Endothelial cell (in vitro differentiated cells): ENCODE results near the gene FUNDC1. TPM values are rescaled to one million over a fixed set of nuclear protein-coding genes. Genes with fewer than 3 reads are reported as not detected.

Experiments
- DNase-seq: peaks from one replicate; pipeline ENCODE4 v3.0.0; 2021; ENCODE audit warnings: low spot score
- H3K27ac Mint-ChIP-seq: one replicate; pipeline ENCODE4 v1.8.0; 2021; ENCODE audit warnings: mixed read lengths, inconsistent platforms; ENCODE audit not compliant: unreplicated experiment
- H3K27me3 Mint-ChIP-seq: one replicate; pipeline ENCODE4 v1.8.0; 2021; ENCODE audit warnings: mild to moderate bottlenecking, moderate library complexity, mixed read lengths, inconsistent platforms; ENCODE audit not compliant: unreplicated experiment
- H3K36me3 Mint-ChIP-seq: one replicate; pipeline ENCODE4 v1.8.0; 2021; ENCODE audit warnings: mild to moderate bottlenecking, low read depth, mixed read lengths, inconsistent platforms; ENCODE audit not compliant: unreplicated experiment
- H3K4me1 Mint-ChIP-seq: one replicate; pipeline ENCODE4 v1.8.0; 2021; ENCODE audit warnings: mild to moderate bottlenecking, mixed read lengths, inconsistent platforms; ENCODE audit not compliant: unreplicated experiment
- H3K4me3 Mint-ChIP-seq: one replicate; pipeline ENCODE4 v1.8.0; 2021; ENCODE audit warnings: mild to moderate bottlenecking, mixed read lengths, inconsistent platforms; ENCODE audit not compliant: unreplicated experiment
- H3K9me3 Mint-ChIP-seq: one replicate; pipeline ENCODE4 v1.8.0; 2021; ENCODE audit warnings: mixed read lengths, inconsistent platforms; ENCODE audit not compliant: unreplicated experiment
- total RNA-seq: library from RNA; stranded (reverse); fragmentation: NEBNext Ultra II Directional; extraction: Animal tissue kit (Norgen Biotek cat#: 25700); gene quantifications from one replicate; pipeline ENCODE4 v1.2.1, GENCODE V29; 2021; ENCODE audit not compliant: unreplicated experiment
- TF ChIP-seq, protein P1 (sequence below): fragments of 200-600 bp; sonication (generic); IDR thresholded peaks from one replicate; pipeline ENCODE4 v1.5.0; 2021; ENCODE audit warnings: antibody characterized with exemption; ENCODE audit not compliant: unreplicated experiment

FUNDC1 gene
- total RNA-seq, 1 donor from 2014 or later: 14.2 TPM

DNA sequence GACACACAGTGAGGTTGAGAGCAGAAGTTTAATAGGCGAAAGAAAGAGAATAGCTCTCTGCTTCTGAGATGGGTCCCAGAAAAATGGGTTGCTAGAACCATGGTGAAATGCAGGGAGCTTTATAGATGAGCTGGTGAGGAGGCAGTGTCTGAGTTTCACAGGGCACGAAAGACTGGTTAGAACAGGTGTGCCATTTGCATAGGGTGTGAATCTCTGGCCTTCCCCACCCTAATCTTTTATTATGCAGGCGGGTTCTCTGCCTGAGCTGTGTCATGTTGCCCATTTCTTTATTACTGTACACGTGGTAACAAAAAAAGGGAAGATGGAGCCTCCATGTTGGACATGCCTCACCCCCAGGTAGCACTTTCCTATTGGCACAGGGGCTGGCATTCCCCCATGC, 39.1 kb downstream of the FUNDC1 start:
- H3K36me3 Mint-ChIP-seq: no peaks in the 10 kb centered on the region
- TF ChIP-seq, protein P1, sequence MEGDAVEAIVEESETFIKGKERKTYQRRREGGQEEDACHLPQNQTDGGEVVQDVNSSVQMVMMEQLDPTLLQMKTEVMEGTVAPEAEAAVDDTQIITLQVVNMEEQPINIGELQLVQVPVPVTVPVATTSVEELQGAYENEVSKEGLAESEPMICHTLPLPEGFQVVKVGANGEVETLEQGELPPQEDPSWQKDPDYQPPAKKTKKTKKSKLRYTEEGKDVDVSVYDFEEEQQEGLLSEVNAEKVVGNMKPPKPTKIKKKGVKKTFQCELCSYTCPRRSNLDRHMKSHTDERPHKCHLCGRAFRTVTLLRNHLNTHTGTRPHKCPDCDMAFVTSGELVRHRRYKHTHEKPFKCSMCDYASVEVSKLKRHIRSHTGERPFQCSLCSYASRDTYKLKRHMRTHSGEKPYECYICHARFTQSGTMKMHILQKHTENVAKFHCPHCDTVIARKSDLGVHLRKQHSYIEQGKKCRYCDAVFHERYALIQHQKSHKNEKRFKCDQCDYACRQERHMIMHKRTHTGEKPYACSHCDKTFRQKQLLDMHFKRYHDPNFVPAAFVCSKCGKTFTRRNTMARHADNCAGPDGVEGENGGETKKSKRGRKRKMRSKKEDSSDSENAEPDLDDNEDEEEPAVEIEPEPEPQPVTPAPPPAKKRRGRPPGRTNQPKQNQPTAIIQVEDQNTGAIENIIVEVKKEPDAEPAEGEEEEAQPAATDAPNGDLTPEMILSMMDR: no peak
- H3K27ac Mint-ChIP-seq: no peak overlapping the region
- H3K9me3 Mint-ChIP-seq: no peaks in the 10 kb centered on the region
- no peaks in the 10 kb centered on the region for H3K27me3 Mint-ChIP-seq
- no peaks in the 10 kb centered on the region for H3K4me1 Mint-ChIP-seq
- no peak for DNase-seq
- H3K4me3 Mint-ChIP-seq: no peak overlapping the region

DNA sequence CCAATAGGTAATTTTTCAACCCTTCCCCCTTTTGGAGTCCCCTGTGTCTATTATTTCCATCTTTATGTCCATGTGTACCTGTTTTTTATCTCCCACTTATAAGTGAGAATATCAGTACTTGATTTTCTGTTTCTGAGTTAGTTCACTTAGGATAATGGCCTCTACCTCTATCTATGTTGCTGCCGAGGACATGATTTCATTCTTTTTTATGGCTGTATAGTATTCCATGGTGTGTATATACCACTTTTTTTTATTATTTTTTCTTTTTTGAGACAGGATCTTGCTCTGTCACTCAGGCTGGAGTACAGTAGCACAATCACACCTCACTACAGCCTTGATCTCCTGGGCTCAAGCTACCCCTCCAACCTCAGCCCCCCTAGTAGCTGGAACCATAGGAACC, 47.6 kb downstream of the FUNDC1 start:
- no peaks in the 10 kb centered on the region for H3K36me3 Mint-ChIP-seq
- TF ChIP-seq, protein P1: no peak
- no peak overlapping the region for H3K4me3 Mint-ChIP-seq
- H3K4me1 Mint-ChIP-seq: no peaks in the 10 kb centered on the region
- no peak for DNase-seq
- H3K9me3 Mint-ChIP-seq: no peaks in the 10 kb centered on the region
- no peak overlapping the region for H3K27ac Mint-ChIP-seq
- H3K27me3 Mint-ChIP-seq: no peaks in the 10 kb centered on the region

DNA sequence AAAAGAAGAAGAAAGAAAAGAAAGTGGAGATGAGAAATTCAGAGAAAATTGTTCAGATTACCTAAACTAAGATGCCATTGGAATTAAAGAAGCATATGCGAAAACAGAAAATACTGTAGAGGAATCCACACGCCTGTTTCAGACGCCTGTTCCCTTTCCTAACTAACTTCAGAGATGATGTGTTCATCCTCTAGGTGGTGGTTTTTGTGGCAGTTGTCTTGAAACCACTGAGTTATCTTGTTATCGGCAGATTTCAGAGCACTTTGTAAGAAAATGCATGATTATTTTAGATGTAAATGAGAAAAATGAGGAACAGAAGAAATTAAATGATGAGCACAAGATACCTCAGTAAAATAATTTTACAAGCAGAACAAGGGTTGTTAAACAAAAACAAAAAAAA, 48.3 kb downstream of the FUNDC1 start:
- no peak for DNase-seq
- Mint-ChIP-seq H3K27ac (no peak overlapping the region), H3K36me3 (no peaks in the 10 kb centered on the region), H3K27me3 (no peaks in the 10 kb centered on the region), H3K9me3 (no peaks in the 10 kb centered on the region), H3K4me3 (no peak overlapping the region), H3K4me1 (no peaks in the 10 kb centered on the region)
- TF ChIP-seq, protein P1: no peak

DNA sequence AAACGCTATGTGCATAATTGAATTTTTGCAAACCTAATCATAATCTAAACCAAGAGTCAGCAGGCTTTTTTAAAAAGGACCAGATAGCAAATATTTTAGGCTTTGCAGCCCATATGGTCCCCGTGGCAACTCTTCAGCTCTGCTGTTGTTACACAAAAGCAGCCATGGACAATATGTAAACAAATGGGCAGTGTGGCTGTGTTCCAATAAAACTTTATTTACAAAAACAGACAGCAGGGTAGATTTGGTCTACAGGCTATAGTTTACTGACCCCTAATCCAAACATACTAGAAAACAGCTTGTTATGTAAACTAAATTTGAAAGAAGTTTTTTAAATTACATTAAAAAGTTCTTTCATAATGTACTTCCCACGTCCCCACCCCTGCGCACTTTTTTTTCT, 53.1 kb downstream of the FUNDC1 start:
- H3K36me3 Mint-ChIP-seq: no peaks in the 10 kb centered on the region
- no peak overlapping the region for H3K27ac Mint-ChIP-seq
- H3K4me3 Mint-ChIP-seq: no peak overlapping the region
- TF ChIP-seq, protein P1: no peak
- no peaks in the 10 kb centered on the region for H3K9me3 Mint-ChIP-seq
- H3K27me3 Mint-ChIP-seq: no peaks in the 10 kb centered on the region
- H3K4me1 Mint-ChIP-seq: no peaks in the 10 kb centered on the region
- no peak for DNase-seq

DNA sequence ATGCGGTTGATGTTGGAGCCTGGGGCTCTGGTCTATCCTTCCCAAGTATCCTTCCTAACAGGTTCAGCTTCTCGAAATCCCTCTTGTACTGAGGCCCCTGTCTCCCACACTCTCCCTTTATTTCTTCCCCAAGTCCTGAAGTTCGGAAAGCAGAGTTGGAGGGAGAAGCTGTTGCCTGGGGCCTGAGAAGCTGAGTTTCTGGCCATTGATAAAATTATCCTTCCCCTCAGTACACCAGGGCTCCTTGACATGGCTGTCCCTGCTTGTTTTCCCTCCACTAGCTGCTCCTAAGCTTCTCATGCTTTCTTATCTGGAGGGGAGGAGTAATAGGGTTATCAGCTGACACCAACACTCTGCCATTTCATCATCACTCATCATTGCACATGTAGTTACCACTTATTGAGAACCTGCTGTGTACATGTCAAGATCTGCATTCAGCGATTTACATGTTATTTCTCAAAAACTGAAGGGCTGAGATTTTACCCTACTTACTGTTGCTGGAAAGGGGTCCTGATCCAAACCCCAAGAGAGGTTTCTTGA, 58.0 kb downstream of the FUNDC1 start:
- Mint-ChIP-seq H3K27ac (no peak overlapping the region), H3K27me3 (no peaks in the 10 kb centered on the region), H3K9me3 (no peaks in the 10 kb centered on the region), H3K36me3 (no peaks in the 10 kb centered on the region), H3K4me3 (no peak overlapping the region), H3K4me1 (no peaks in the 10 kb centered on the region)
- no peak for DNase-seq
- TF ChIP-seq, protein P1: no peak
